Trophoblast cell (in vitro differentiated cells and primary cell): ENCODE results near the gene ZNF407.

Experiments
- DNase-seq, 2 donors: peaks; one replicate each; pipeline ENCODE4 v3.0.0-alpha.2; 2016
- H2AFZ ChIP-seq: 2 replicates; pipeline ENCODE4 v1.6.1; 2013; ENCODE audit warnings: low read length, moderate library complexity, mild to moderate bottlenecking; ENCODE audit not compliant: insufficient read depth, poor library complexity
- H2AK5ac ChIP-seq: 2 replicates; pipeline ENCODE4 v1.6.1; 2013; ENCODE audit warnings: mild to moderate bottlenecking, low read length
- H2BK120ac ChIP-seq: 2 replicates; pipeline ENCODE4 v1.6.1; 2013; ENCODE audit warnings: low read length, mild to moderate bottlenecking, moderate library complexity; ENCODE audit not compliant: insufficient read depth, poor library complexity
- H2BK12ac ChIP-seq: 2 replicates; pipeline ENCODE4 v1.6.1; 2013; ENCODE audit warnings: mild to moderate bottlenecking, low read length, moderate library complexity
- H2BK5ac ChIP-seq: 2 replicates; pipeline ENCODE4 v1.6.1; 2013; ENCODE audit warnings: low read length, low read depth, moderate library complexity, mild to moderate bottlenecking; ENCODE audit not compliant: poor library complexity
- H3K14ac ChIP-seq: 2 replicates; pipeline ENCODE4 v1.6.1; 2013; ENCODE audit warnings: mild to moderate bottlenecking, low read length
- H3K18ac ChIP-seq: 2 replicates; pipeline ENCODE4 v1.6.1; 2013; ENCODE audit warnings: mild to moderate bottlenecking, low read length
- H3K23ac ChIP-seq: 2 replicates; pipeline ENCODE4 v1.6.1; 2013; ENCODE audit warnings: low read length
- H3K27ac ChIP-seq: 2 replicates; pipeline ENCODE4 v1.5.1; 2013; ENCODE audit warnings: low read depth, mild to moderate bottlenecking, inconsistent platforms, low read length, moderate library complexity
- H3K27me3 ChIP-seq: 2 replicates; pipeline ENCODE4 v1.6.1; 2013; ENCODE audit warnings: inconsistent platforms, mild to moderate bottlenecking, low read length, moderate library complexity; ENCODE audit not compliant: insufficient read depth
- H3K36me3 ChIP-seq, 2 experiments: 1 replicate in 1 of 2; 2 replicates in 1 of 2; pipeline ENCODE4 v1.6.1; 2013; ENCODE audit warnings: low read length in 2 of 2, mild to moderate bottlenecking in 2 of 2, moderate library complexity in 1 of 2; ENCODE audit not compliant: insufficient read depth in 2 of 2, control insufficient read depth in 1 of 2
- H3K4ac ChIP-seq: 2 replicates; pipeline ENCODE4 v1.6.1; 2013; ENCODE audit warnings: low read depth, mild to moderate bottlenecking, low read length, moderate library complexity
- H3K4me1 ChIP-seq, 2 experiments: 1 replicate in 1 of 2; 2 replicates in 1 of 2; pipeline ENCODE4 v1.6.1; 2013; ENCODE audit warnings: low read length in 2 of 2, mild to moderate bottlenecking in 2 of 2, moderate library complexity in 1 of 2; ENCODE audit not compliant: insufficient read depth in 2 of 2, control insufficient read depth in 1 of 2
- H3K4me2 ChIP-seq: 2 replicates; pipeline ENCODE4 v1.6.1; 2013; ENCODE audit warnings: inconsistent platforms, mild to moderate bottlenecking, low read length, moderate library complexity
- H3K4me3 ChIP-seq: 2 replicates; pipeline ENCODE4 v1.5.1; 2013; ENCODE audit warnings: mild to moderate bottlenecking, low read depth, low read length, inconsistent platforms
- H3K79me1 ChIP-seq: one replicate; pipeline ENCODE4 v1.6.1; 2013; ENCODE audit warnings: low read length
- H3K79me2 ChIP-seq: 2 replicates; pipeline ENCODE4 v1.6.1; 2013; ENCODE audit warnings: low read length, mild to moderate bottlenecking; ENCODE audit not compliant: control insufficient read depth, insufficient read depth, poor library complexity
- H3K9ac ChIP-seq: 2 replicates; pipeline ENCODE4 v1.6.1; 2013; ENCODE audit warnings: mild to moderate bottlenecking, low read length
- H3K9me3 ChIP-seq: 2 replicates; pipeline ENCODE4 v1.6.1; 2013; ENCODE audit warnings: low read depth, mild to moderate bottlenecking, control low read depth, inconsistent platforms, low read length; ENCODE audit not compliant: insufficient read depth
- H4K12ac ChIP-seq: 2 replicates; pipeline ENCODE4 v1.6.1; 2013; ENCODE audit warnings: low read depth, mild to moderate bottlenecking, low read length, moderate library complexity
- H4K8ac ChIP-seq: 2 replicates; pipeline ENCODE4 v1.6.1; 2013; ENCODE audit warnings: low read depth, mild to moderate bottlenecking, low read length, moderate library complexity
- H4K91ac ChIP-seq: one replicate; pipeline ENCODE4 v1.6.1; 2013; ENCODE audit warnings: low read depth, mild to moderate bottlenecking, low read length, moderate library complexity
- WGBS: extraction: QIAGEN DNeasy Blood & Tissue Kit; methylation state at CpG from one replicate; pipeline ENCODE4 v1.1.7; 2013; ENCODE audit warnings: missing lambda C conversion rate; ENCODE audit not compliant: insufficient read length, insufficient coverage; ENCODE audit errors: extremely low coverage; 5-methylcytosine and 5-hydroxymethylcytosine counted together

ZNF407 gene

GRCh38 chr18:75010689-75011088, 413.0 kb downstream of the ZNF407 start:
- H3K79me2 ChIP-seq, result no peaks in the 10 kb centered on the region

GRCh38 chr18:75016025-75016717, 418.5 kb downstream of the ZNF407 start:
- Histone ChIP-seq H3K79me1 (no peaks in the 10 kb centered on the region), H3K4ac (no peak overlapping the region), H3K14ac (no peak overlapping the region), H3K4me1 (no peaks in the 10 kb centered on the region), H3K9ac (no peak overlapping the region), H2AFZ (no peak overlapping the region), H3K9me3 (no peaks in the 10 kb centered on the region), H2BK12ac (no peak overlapping the region), H2AK5ac (no peak overlapping the region), H2BK120ac (no peak overlapping the region), H3K27me3 (no peaks in the 10 kb centered on the region), H4K91ac (no peak overlapping the region), H3K4me3 (no peak overlapping the region), H3K23ac (no peak overlapping the region), H3K18ac (no peak overlapping the region), H3K36me3 (no peaks in the 10 kb centered on the region), H3K79me2 (no peaks in the 10 kb centered on the region), H3K27ac (no peak overlapping the region), H4K8ac (no peak overlapping the region), H3K4me2 (no peak overlapping the region), H4K12ac (no peak overlapping the region), H2BK5ac (no peak overlapping the region)
- WGBS, result no CpG with 5 or more reads among the region's 7 CpGs
- no peak for DNase-seq

More at GRCh38 chr18:75010689-75011088, 413.0 kb downstream of the ZNF407 start:
- Histone ChIP-seq H2BK12ac (no peak overlapping the region), H3K9ac (no peak overlapping the region), H2BK5ac (no peak overlapping the region), H3K9me3 (no peaks in the 10 kb centered on the region), H4K12ac (no peak overlapping the region), H3K79me1 (no peaks in the 10 kb centered on the region), H3K4ac (no peak overlapping the region), H3K4me3 (no peak overlapping the region), H3K18ac (no peak overlapping the region), H3K27me3 (no peaks in the 10 kb centered on the region), H3K36me3 (no peaks in the 10 kb centered on the region), H2BK120ac (no peak overlapping the region), H3K4me1 (no peaks in the 10 kb centered on the region), H3K14ac (no peak overlapping the region), H3K27ac (no peak overlapping the region), H3K4me2 (no peak overlapping the region), H2AFZ (no peak overlapping the region), H3K23ac (no peak overlapping the region), H4K8ac (no peak overlapping the region), H4K91ac (no peak overlapping the region), H2AK5ac (no peak overlapping the region)
- no peak for DNase-seq
- no CpG with 5 or more reads among the region's 2 CpGs for WGBS

- no peak overlapping the region for H2BK12ac ChIP-seq
- no peak overlapping the region for H3K4me3 ChIP-seq
- H3K4ac ChIP-seq, result no peak overlapping the region
- no peaks in the 10 kb centered on the region for H3K9me3 ChIP-seq
- H3K79me1 ChIP-seq, result no peaks in the 10 kb centered on the region
- no peak for DNase-seq
- no peak overlapping the region for H3K23ac ChIP-seq
- no peak overlapping the region for H4K8ac ChIP-seq
- H3K18ac ChIP-seq, result no peak overlapping the region
- no peak overlapping the region for H2BK5ac ChIP-seq
- no peak overlapping the region for H2AFZ ChIP-seq
- H2AK5ac ChIP-seq, result no peak overlapping the region
- H3K27ac ChIP-seq, result no peak overlapping the region
- H3K36me3 ChIP-seq, result no peaks in the 10 kb centered on the region
- no peaks in the 10 kb centered on the region for H3K27me3 ChIP-seq
- H3K79me2 ChIP-seq, result no peaks in the 10 kb centered on the region
- H3K4me2 ChIP-seq, result no peak overlapping the region
- WGBS, result no CpG with 5 or more reads among the region's 4 CpGs
- H4K91ac ChIP-seq, result no peak overlapping the region
- H4K12ac ChIP-seq, result no peak overlapping the region
- no peak overlapping the region for H3K14ac ChIP-seq
- no peak overlapping the region for H3K9ac ChIP-seq
- no peak overlapping the region for H2BK120ac ChIP-seq
- no peaks in the 10 kb centered on the region for H3K4me1 ChIP-seq
Measured at GRCh38 chr18:75023473-75023872, 425.8 kb downstream of the ZNF407 start.

GRCh38 chr18:75024871-75025270, 427.2 kb downstream of the ZNF407 start:
- WGBS, result no CpG with 5 or more reads among the region's 8 CpGs
- H3K4ac ChIP-seq, result no peak overlapping the region
- no peak overlapping the region for H4K8ac ChIP-seq

More at GRCh38 chr18:75024871-75025270, 427.2 kb downstream of the ZNF407 start:
- Histone ChIP-seq H4K12ac (no peak overlapping the region), H3K4me1 (no peaks in the 10 kb centered on the region), H3K36me3 (no peaks in the 10 kb centered on the region), H3K79me1 (no peaks in the 10 kb centered on the region), H2BK12ac (no peak overlapping the region), H3K14ac (no peak overlapping the region), H4K91ac (no peak overlapping the region), H3K79me2 (no peaks in the 10 kb centered on the region), H3K9ac (no peak overlapping the region), H2BK5ac (no peak overlapping the region), H3K27me3 (no peaks in the 10 kb centered on the region), H3K4me2 (no peak overlapping the region), H2BK120ac (no peak overlapping the region), H3K27ac (no peak overlapping the region), H3K9me3 (peaks cover 3% of the 10 kb centered on the region), H3K23ac (no peak overlapping the region), H3K18ac (no peak overlapping the region), H3K4me3 (no peak overlapping the region), H2AFZ (no peak overlapping the region), H2AK5ac (no peak overlapping the region)
- DNase-seq, result no peak
